ENCODE results near the gene MED31.

The MED31 gene

GRCh38 chr17:6681176-6681575 lies 29.8 kb upstream of the MED31 start:
- TF ChIP-seq POLR2A (IDR thresholded peaks at IDR 0.05; ENCODE audit: low read depth, low read length) (no peak), POLR2AphosphoS5 (IDR thresholded peaks at IDR 0.05; ENCODE audit: low read depth, low read length) (no peak), SPI1 (IDR thresholded peaks at IDR 0.05; ENCODE audit: low read depth, low read length) (no peak), POU2F2 (IDR thresholded peaks at IDR 0.05; ENCODE audit: low read depth, low read length) (no peak), PAX5 (IDR thresholded peaks at IDR 0.05; ENCODE audit: insufficient read depth, low read length, severe bottlenecking) (no peak), TAF1 (IDR thresholded peaks at IDR 0.05; ENCODE audit: low read depth, low read length) (no peak)
- no peak for FAIRE-seq
- DNase-seq (ENCODE audit: insufficient read length, low spot score), result no peak

GRCh38 chr17:6679241-6679640 lies 27.8 kb upstream of the MED31 start:
- FAIRE-seq, result no peak
- DNase-seq (ENCODE audit: insufficient read length, low spot score), result no peak
- TF ChIP-seq POLR2A (IDR thresholded peaks at IDR 0.05; ENCODE audit: low read depth, low read length), result no peak
- no peak for TF ChIP-seq POU2F2 (IDR thresholded peaks at IDR 0.05; ENCODE audit: low read depth, low read length)
- TF ChIP-seq PAX5 (IDR thresholded peaks at IDR 0.05; ENCODE audit: insufficient read depth, low read length, severe bottlenecking), result no peak
- TF ChIP-seq POLR2AphosphoS5 (IDR thresholded peaks at IDR 0.05; ENCODE audit: low read depth, low read length), result no peak

GRCh38 chr17:6677946-6678345 lies 26.5 kb upstream of the MED31 start:
- DNase-seq (ENCODE audit: insufficient read length, low spot score) (no peak), FAIRE-seq (no peak)
- TF ChIP-seq POLR2A (IDR thresholded peaks at IDR 0.05; ENCODE audit: low read depth, low read length) (no peak), POLR2AphosphoS5 (IDR thresholded peaks at IDR 0.05; ENCODE audit: low read depth, low read length) (no peak), SPI1 (IDR thresholded peaks at IDR 0.05; ENCODE audit: low read depth, low read length) (no peak), TAF1 (IDR thresholded peaks at IDR 0.05; ENCODE audit: low read depth, low read length) (no peak), POU2F2 (IDR thresholded peaks at IDR 0.05; ENCODE audit: low read depth, low read length) (no peak), PAX5 (IDR thresholded peaks at IDR 0.05; ENCODE audit: insufficient read depth, low read length, severe bottlenecking) (no peak)

- FAIRE-seq (peak; percentile 61), DNase-seq (ENCODE audit: insufficient read length, low spot score) (peak; percentile 41)
- TF ChIP-seq SPI1 (IDR thresholded peaks at IDR 0.05; ENCODE audit: low read depth, low read length) (no peak), PAX5 (IDR thresholded peaks at IDR 0.05; ENCODE audit: insufficient read depth, low read length, severe bottlenecking) (no peak), POLR2A (IDR thresholded peaks at IDR 0.05; ENCODE audit: low read depth, low read length) (no peak), POLR2AphosphoS5 (IDR thresholded peaks at IDR 0.05; ENCODE audit: low read depth, low read length) (no peak)
These were observed 25.9 kb upstream of the MED31 start for GRCh38 chr17:6677158-6677831.

- TF ChIP-seq SPI1 (IDR thresholded peaks at IDR 0.05; ENCODE audit: low read depth, low read length) (no peak), PAX5 (IDR thresholded peaks at IDR 0.05; ENCODE audit: insufficient read depth, low read length, severe bottlenecking) (no peak), POLR2AphosphoS5 (IDR thresholded peaks at IDR 0.05; ENCODE audit: low read depth, low read length) (no peak), TAF1 (IDR thresholded peaks at IDR 0.05; ENCODE audit: low read depth, low read length) (no peak), POLR2A (IDR thresholded peaks at IDR 0.05; ENCODE audit: low read depth, low read length) (no peak)
- no peak for FAIRE-seq
- DNase-seq (ENCODE audit: insufficient read length, low spot score), result no peak
These were observed 25.4 kb upstream of the MED31 start for GRCh38 chr17:6676802-6677157.

GRCh38 chr17:6675201-6675825 lies 23.9 kb upstream of the MED31 start:
- no peak for FAIRE-seq
- no peak for DNase-seq (ENCODE audit: insufficient read length, low spot score)
- TF ChIP-seq POU2F2 (IDR thresholded peaks at IDR 0.05; ENCODE audit: low read depth, low read length) (no peak), PAX5 (IDR thresholded peaks at IDR 0.05; ENCODE audit: insufficient read depth, low read length, severe bottlenecking) (no peak), SPI1 (IDR thresholded peaks at IDR 0.05; ENCODE audit: low read depth, low read length) (no peak), TAF1 (IDR thresholded peaks at IDR 0.05; ENCODE audit: low read depth, low read length) (no peak), POLR2AphosphoS5 (IDR thresholded peaks at IDR 0.05; ENCODE audit: low read depth, low read length) (no peak), POLR2A (IDR thresholded peaks at IDR 0.05; ENCODE audit: low read depth, low read length) (no peak)

- no peak for FAIRE-seq
- TF ChIP-seq TAF1 (IDR thresholded peaks at IDR 0.05; ENCODE audit: low read depth, low read length) (no peak), POLR2A (IDR thresholded peaks at IDR 0.05; ENCODE audit: low read depth, low read length) (no peak), POLR2AphosphoS5 (IDR thresholded peaks at IDR 0.05; ENCODE audit: low read depth, low read length) (no peak), SPI1 (IDR thresholded peaks at IDR 0.05; ENCODE audit: low read depth, low read length) (no peak), POU2F2 (IDR thresholded peaks at IDR 0.05; ENCODE audit: low read depth, low read length) (no peak), PAX5 (IDR thresholded peaks at IDR 0.05; ENCODE audit: insufficient read depth, low read length, severe bottlenecking) (no peak)
- no peak for DNase-seq (ENCODE audit: insufficient read length, low spot score)
These were observed 23.2 kb upstream of the MED31 start for GRCh38 chr17:6674586-6674985.

GRCh38 chr17:6671431-6671830 lies 20.0 kb upstream of the MED31 start:
- FAIRE-seq, result no peak
- DNase-seq (ENCODE audit: insufficient read length, low spot score), result no peak
- TF ChIP-seq POU2F2 (IDR thresholded peaks at IDR 0.05; ENCODE audit: low read depth, low read length), result no peak
- TF ChIP-seq SPI1 (IDR thresholded peaks at IDR 0.05; ENCODE audit: low read depth, low read length), result no peak
- no peak for TF ChIP-seq TAF1 (IDR thresholded peaks at IDR 0.05; ENCODE audit: low read depth, low read length)
- TF ChIP-seq POLR2AphosphoS5 (IDR thresholded peaks at IDR 0.05; ENCODE audit: low read depth, low read length), result no peak
- TF ChIP-seq PAX5 (IDR thresholded peaks at IDR 0.05; ENCODE audit: insufficient read depth, low read length, severe bottlenecking), result no peak
- TF ChIP-seq POLR2A (IDR thresholded peaks at IDR 0.05; ENCODE audit: low read depth, low read length), result no peak

GRCh38 chr17:6670999-6671398 lies 19.6 kb upstream of the MED31 start:
- TF ChIP-seq TAF1 (IDR thresholded peaks at IDR 0.05; ENCODE audit: low read depth, low read length) (no peak), POLR2AphosphoS5 (IDR thresholded peaks at IDR 0.05; ENCODE audit: low read depth, low read length) (no peak)
- DNase-seq (ENCODE audit: insufficient read length, low spot score) (no peak), FAIRE-seq (no peak)

- no peak for DNase-seq (ENCODE audit: insufficient read length, low spot score)
- FAIRE-seq, result no peak
- no peak for TF ChIP-seq POLR2A (IDR thresholded peaks at IDR 0.05; ENCODE audit: low read depth, low read length)
- TF ChIP-seq TAF1 (IDR thresholded peaks at IDR 0.05; ENCODE audit: low read depth, low read length), result no peak
- no peak for TF ChIP-seq PAX5 (IDR thresholded peaks at IDR 0.05; ENCODE audit: insufficient read depth, low read length, severe bottlenecking)
- TF ChIP-seq POLR2AphosphoS5 (IDR thresholded peaks at IDR 0.05; ENCODE audit: low read depth, low read length), result no peak
- TF ChIP-seq POU2F2 (IDR thresholded peaks at IDR 0.05; ENCODE audit: low read depth, low read length), result no peak
- no peak for TF ChIP-seq SPI1 (IDR thresholded peaks at IDR 0.05; ENCODE audit: low read depth, low read length)
These were observed 19.2 kb upstream of the MED31 start for GRCh38 chr17:6670571-6670970.
